WERI-Rb-1 (cell line): Measurements from ENCODE around the gene ARIH2.

Source experiments
- DNase-seq: peaks from one replicate; pipeline ENCODE4 v3.0.0-alpha.2; 2020
- H3K27ac ChIP-seq: fragments of 250-450 bp; sonication (Bioruptor Pico); 2 replicates; pipeline ENCODE4 v1.5.1; 2020; ENCODE audit warnings: mild to moderate bottlenecking, moderate library complexity
- H3K27me3 ChIP-seq: fragments of 250-450 bp; sonication (Bioruptor Pico); 2 replicates; pipeline ENCODE4 v1.5.1; 2021; ENCODE audit warnings: mild to moderate bottlenecking, low read depth, moderate library complexity; ENCODE audit not compliant: insufficient read depth, severe bottlenecking
- H3K36me3 ChIP-seq: fragments of 250-450 bp; sonication (Bioruptor Pico); 2 replicates; pipeline ENCODE4 v1.5.1; 2020; ENCODE audit warnings: mild to moderate bottlenecking, moderate library complexity
- H3K4me3 ChIP-seq: 2 replicates; pipeline ENCODE4 v1.5.1; 2011; ENCODE audit warnings: low read depth, mild to moderate bottlenecking, control low read depth, low read length
- H3K9me3 ChIP-seq: fragments of 250-450 bp; sonication (Bioruptor Pico); 2 replicates; pipeline ENCODE4 v1.5.1; 2021; ENCODE audit warnings: mild to moderate bottlenecking, moderate library complexity; ENCODE audit not compliant: severe bottlenecking
- TF ChIP-seq, protein P1 (sequence below): IDR thresholded peaks from 2 replicates; pipeline ENCODE4 v1.5.1; 2011; ENCODE audit warnings: low read depth, mild to moderate bottlenecking, control low read depth, inconsistent platforms, low read length

ARIH2 gene

GRCh38 chr3:49018707-49019006 is 100.0 kb downstream of the ARIH2 start:
- TF ChIP-seq, protein P1, sequence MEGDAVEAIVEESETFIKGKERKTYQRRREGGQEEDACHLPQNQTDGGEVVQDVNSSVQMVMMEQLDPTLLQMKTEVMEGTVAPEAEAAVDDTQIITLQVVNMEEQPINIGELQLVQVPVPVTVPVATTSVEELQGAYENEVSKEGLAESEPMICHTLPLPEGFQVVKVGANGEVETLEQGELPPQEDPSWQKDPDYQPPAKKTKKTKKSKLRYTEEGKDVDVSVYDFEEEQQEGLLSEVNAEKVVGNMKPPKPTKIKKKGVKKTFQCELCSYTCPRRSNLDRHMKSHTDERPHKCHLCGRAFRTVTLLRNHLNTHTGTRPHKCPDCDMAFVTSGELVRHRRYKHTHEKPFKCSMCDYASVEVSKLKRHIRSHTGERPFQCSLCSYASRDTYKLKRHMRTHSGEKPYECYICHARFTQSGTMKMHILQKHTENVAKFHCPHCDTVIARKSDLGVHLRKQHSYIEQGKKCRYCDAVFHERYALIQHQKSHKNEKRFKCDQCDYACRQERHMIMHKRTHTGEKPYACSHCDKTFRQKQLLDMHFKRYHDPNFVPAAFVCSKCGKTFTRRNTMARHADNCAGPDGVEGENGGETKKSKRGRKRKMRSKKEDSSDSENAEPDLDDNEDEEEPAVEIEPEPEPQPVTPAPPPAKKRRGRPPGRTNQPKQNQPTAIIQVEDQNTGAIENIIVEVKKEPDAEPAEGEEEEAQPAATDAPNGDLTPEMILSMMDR: no peak
- DNase-seq: no peak

GRCh38 chr3:49019941-49020329 is 101.3 kb downstream of the ARIH2 start:
- peak overlapping the region; percentile 97 for H3K27ac ChIP-seq
- no peak for DNase-seq
- peaks cover 35% of the 10 kb centered on the region for H3K36me3 ChIP-seq
- no peaks in the 10 kb centered on the region for H3K9me3 ChIP-seq
- H3K4me3 ChIP-seq: peak overlapping the region; percentile 75
- TF ChIP-seq, protein P1: no peak
- no peaks in the 10 kb centered on the region for H3K27me3 ChIP-seq

More at GRCh38 chr3:49018707-49019006, 100.0 kb downstream of the ARIH2 start:
- Histone ChIP-seq H3K27me3 (no peaks in the 10 kb centered on the region), H3K27ac (peak overlapping the region; percentile 66), H3K4me3 (peak overlapping the region; percentile 74), H3K9me3 (no peaks in the 10 kb centered on the region), H3K36me3 (peaks cover 35% of the 10 kb centered on the region)

- no peaks in the 10 kb centered on the region for H3K9me3 ChIP-seq
- H3K27me3 ChIP-seq: no peaks in the 10 kb centered on the region
- TF ChIP-seq, protein P1: no peak
- DNase-seq: peak; percentile 60
- H3K27ac ChIP-seq: peak overlapping the region; percentile 97
- H3K4me3 ChIP-seq: peak overlapping the region; percentile 75
- H3K36me3 ChIP-seq: peaks cover 35% of the 10 kb centered on the region
Measured at GRCh38 chr3:49020330-49021212, 101.9 kb downstream of the ARIH2 start.

- TF ChIP-seq, protein P1: no peak
- DNase-seq: peak; percentile 99
- Histone ChIP-seq H3K36me3 (peaks cover 35% of the 10 kb centered on the region), H3K9me3 (no peaks in the 10 kb centered on the region), H3K27ac (peak overlapping the region; percentile 97), H3K4me3 (peak overlapping the region; percentile 75), H3K27me3 (no peaks in the 10 kb centered on the region)
Measured at GRCh38 chr3:49021213-49021812, 102.7 kb downstream of the ARIH2 start.

DNA sequence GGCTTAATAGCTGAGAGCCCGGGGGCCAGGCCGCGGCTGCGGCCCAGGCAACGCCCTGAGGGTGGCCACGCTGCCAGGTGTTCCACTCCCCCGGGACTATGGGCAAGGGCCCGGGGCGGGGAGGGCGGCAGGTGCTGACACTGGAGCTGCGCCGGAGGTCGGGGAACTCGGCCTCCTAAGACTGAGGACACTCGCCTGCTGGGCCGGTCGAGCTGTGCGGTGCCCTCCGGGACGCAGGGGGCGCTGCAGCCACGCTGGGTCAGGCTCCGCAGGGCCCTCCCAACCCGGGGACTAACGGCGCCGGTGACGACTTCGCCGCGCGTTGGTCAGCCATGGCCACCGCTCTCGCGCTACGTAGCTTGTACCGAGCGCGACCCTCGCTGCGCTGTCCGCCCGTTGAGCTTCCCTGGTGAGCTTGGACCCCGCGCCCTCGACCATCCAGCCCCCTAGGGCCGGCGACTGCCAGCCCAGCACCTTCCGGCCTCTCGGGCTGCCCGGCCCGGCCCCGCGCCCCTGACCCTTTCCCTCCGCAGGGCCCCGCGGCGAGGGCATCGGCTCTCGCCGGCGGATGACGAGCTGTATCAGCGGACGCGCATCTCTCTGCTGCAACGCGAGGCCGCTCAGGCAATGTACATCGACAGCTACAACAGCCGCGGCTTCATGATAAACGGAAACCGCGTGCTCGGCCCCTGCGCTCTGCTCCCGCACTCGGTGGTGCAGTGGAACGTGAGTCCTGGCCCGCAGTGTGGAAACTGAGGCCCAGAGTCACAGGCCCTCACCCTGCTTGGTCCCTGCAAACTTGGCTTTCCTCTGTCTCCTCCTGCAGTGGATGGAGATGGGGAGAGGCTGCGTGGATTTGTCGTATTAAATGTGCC is 103.4 kb downstream of the ARIH2 start, which contains the start of gene NDUFAF3:
Gene NDUFAF3 (plus strand): TSS at position 309 of the 875 bp plus-strand sequence. CDS start 24 bp downstream, at position 333.
- no peaks in the 10 kb centered on the region for H3K27me3 ChIP-seq
- no peaks in the 10 kb centered on the region for H3K9me3 ChIP-seq
- H3K27ac ChIP-seq: peak within 1 kb of the TSS; percentile 97
- peak within 1 kb of the TSS; percentile 75 for H3K4me3 ChIP-seq
- TF ChIP-seq, protein P1: peak; percentile 96
- DNase-seq: peak; percentile 95
- peaks cover 40% of the 10 kb centered on the region for H3K36me3 ChIP-seq
